Natural killer cell (primary cell): ENCODE data around the gene TPMT. TPM values are rescaled to one million over a fixed set of nuclear protein-coding genes. Genes with fewer than 3 reads are reported as not detected.

Experiments used
- ATAC-seq, 3 donors: fragments of 150-1000 bp in 2 of 3; fragments of 200-7000 bp in 1 of 3; cut with Tn5 transposase; 1 replicate in 1 of 3; 2 replicates in 2 of 3; pipeline ENCODE4 v1.10.0; 2021; ENCODE audit warnings: mild to moderate bottlenecking in 2 of 3, moderate library complexity in 2 of 3
- DNase-seq, 2 donors: peaks; one replicate each; pipeline versions ENCODE4 v3.0.0 to v3.0.0-alpha.2; 2013 to 2021; ENCODE audit warnings: mixed read lengths in 1 of 2
- H3K27ac ChIP-seq: one replicate; pipeline ENCODE4 v1.5.1; 2013; ENCODE audit warnings: mild to moderate bottlenecking, low read length
- H3K27me3 ChIP-seq: one replicate; pipeline ENCODE4 v1.6.1; 2013; ENCODE audit warnings: low read length; ENCODE audit not compliant: control insufficient read depth, insufficient read depth
- H3K36me3 ChIP-seq: one replicate; pipeline ENCODE4 v1.6.1; 2013; ENCODE audit warnings: low read length; ENCODE audit not compliant: control insufficient read depth, insufficient read depth
- H3K4me1 ChIP-seq: one replicate; pipeline ENCODE4 v1.6.1; 2013; ENCODE audit warnings: low read length; ENCODE audit not compliant: control insufficient read depth, insufficient read depth
- H3K4me3 ChIP-seq: one replicate; pipeline ENCODE4 v1.5.1; 2013; ENCODE audit warnings: low read length
- H3K9me3 ChIP-seq: one replicate; pipeline ENCODE4 v1.6.1; 2013; ENCODE audit warnings: low read length; ENCODE audit not compliant: control insufficient read depth, insufficient read depth
- H3K27ac Mint-ChIP-seq, 2 donors: one replicate each; pipeline ENCODE4 v1.8.0; 2022; ENCODE audit warnings: mild to moderate bottlenecking in 2 of 2, mixed read lengths in 2 of 2, moderate library complexity in 1 of 2
- H3K27me3 Mint-ChIP-seq, 2 donors: one replicate each; pipeline ENCODE4 v1.8.0; 2022; ENCODE audit warnings: low read depth in 2 of 2, mixed read lengths in 2 of 2
- H3K36me3 Mint-ChIP-seq: one replicate; pipeline ENCODE4 v1.8.0; 2022; ENCODE audit warnings: mixed read lengths
- H3K4me1 Mint-ChIP-seq, 2 donors: one replicate each; pipeline ENCODE4 v1.8.0; 2022; ENCODE audit warnings: mixed read lengths in 2 of 2
- H3K4me3 Mint-ChIP-seq: one replicate; pipeline ENCODE4 v1.8.0; 2022; ENCODE audit warnings: mild to moderate bottlenecking, moderate library complexity, mixed read lengths
- H3K9me3 Mint-ChIP-seq, 2 donors: one replicate each; pipeline ENCODE4 v1.8.0; 2022; ENCODE audit warnings: mixed read lengths in 2 of 2
- WGBS: methylation state at CpG from one replicate; pipeline ENCODE4 v1.1.7; 2013; ENCODE audit warnings: missing lambda C conversion rate; ENCODE audit not compliant: insufficient coverage; 5-methylcytosine and 5-hydroxymethylcytosine counted together
- intact Hi-C: fragments of 100-400 bp; cut with micrococcal nuclease; formaldehyde crosslinking; loops from one replicate; pipeline ENCODE4 v1.14.2; 2022
- total RNA-seq, 4 donors: library from RNA; stranded (reverse); fragments of 120-200 nt in 1 of 4; gene quantifications; one replicate each; pipeline versions ENCODE4 v1.2.3 to v1.2.4, GENCODE V29; 2013 to 2022
- TF ChIP-seq, protein P1 (sequence below): fragments of 200-600 bp; IDR thresholded peaks from one replicate; pipeline ENCODE4 v1.8.0; 2022; ENCODE audit warnings: antibody characterized with exemption

Gene TPMT
- total RNA-seq, result 10 to 100 TPM in 1 of 3 donors, 1 to 10 TPM in 2; 8.9 to 11.4 (median 9.6) TPM
- total RNA-seq (2013), result 12.0 TPM

DNA sequence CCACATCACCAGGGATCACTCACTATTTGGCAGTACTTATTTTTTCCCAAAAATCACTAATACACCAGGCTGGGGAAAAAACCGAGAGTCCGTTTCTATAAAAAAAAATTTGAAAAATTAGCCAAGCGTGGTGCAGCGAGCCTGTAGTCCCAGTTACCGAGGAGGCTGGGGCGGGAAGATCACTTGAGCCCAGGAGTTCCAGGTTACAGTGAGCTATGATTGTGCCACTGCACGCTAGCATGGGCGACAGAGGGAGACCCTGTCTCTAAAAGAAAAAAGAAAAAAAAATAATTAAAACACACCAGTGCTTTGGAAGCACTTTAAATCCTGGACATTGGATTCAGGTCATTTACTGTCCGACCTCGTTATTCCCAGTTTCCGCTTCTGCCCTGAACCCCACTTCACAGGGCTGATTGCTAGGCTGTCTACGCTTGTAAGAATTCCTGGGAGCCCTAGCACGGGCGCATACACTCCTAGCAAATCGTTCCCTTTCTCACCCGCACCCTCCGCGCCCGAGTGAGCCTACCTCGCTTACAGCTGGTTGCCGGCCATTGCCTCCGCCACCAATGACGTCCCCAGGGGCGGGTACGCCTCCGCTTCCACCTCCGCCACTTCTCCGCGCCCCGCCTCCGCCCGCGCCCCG lies at the start of gene TPMT:
Gene TPMT (minus strand): TSS at position 571 of the 643 bp plus-strand sequence. CDS start 5,950 bp downstream, outside the sequence.
- intact Hi-C loops, result loop anchor here (1.0 to 10.0 kb wide), 3 partner anchors 110 to 448 kb away; partner anchors contain the start of genes DEK, KIF13A and NUP153
- H3K27me3 ChIP-seq, result no peaks in the 10 kb centered on the region
- H3K4me1 ChIP-seq, result peaks cover 28% of the 10 kb centered on the region
- peak within 1 kb of the TSS; percentile 93 to 99 for H3K27ac Mint-ChIP-seq
- DNase-seq (no peak), ATAC-seq (no peak)
- H3K36me3 Mint-ChIP-seq, result peaks cover 3% of the 10 kb centered on the region
- peak within 1 kb of the TSS; percentile 97 for H3K4me3 Mint-ChIP-seq
- H3K27me3 Mint-ChIP-seq, result no peaks in the 10 kb centered on the region
- TF ChIP-seq, protein P1, sequence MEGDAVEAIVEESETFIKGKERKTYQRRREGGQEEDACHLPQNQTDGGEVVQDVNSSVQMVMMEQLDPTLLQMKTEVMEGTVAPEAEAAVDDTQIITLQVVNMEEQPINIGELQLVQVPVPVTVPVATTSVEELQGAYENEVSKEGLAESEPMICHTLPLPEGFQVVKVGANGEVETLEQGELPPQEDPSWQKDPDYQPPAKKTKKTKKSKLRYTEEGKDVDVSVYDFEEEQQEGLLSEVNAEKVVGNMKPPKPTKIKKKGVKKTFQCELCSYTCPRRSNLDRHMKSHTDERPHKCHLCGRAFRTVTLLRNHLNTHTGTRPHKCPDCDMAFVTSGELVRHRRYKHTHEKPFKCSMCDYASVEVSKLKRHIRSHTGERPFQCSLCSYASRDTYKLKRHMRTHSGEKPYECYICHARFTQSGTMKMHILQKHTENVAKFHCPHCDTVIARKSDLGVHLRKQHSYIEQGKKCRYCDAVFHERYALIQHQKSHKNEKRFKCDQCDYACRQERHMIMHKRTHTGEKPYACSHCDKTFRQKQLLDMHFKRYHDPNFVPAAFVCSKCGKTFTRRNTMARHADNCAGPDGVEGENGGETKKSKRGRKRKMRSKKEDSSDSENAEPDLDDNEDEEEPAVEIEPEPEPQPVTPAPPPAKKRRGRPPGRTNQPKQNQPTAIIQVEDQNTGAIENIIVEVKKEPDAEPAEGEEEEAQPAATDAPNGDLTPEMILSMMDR, result no peak
- H3K27ac ChIP-seq, result peak within 1 kb of the TSS; percentile 95
- no peaks in the 10 kb centered on the region for H3K9me3 Mint-ChIP-seq
- WGBS, result under 1% methylated on average over 34 of the region's 34 CpGs
- H3K4me1 Mint-ChIP-seq, result peaks cover 26 to 34% of the 10 kb centered on the region in 2 donors
- H3K9me3 ChIP-seq, result no peaks in the 10 kb centered on the region
- peak within 1 kb of the TSS; percentile 99 for H3K4me3 ChIP-seq
- H3K36me3 ChIP-seq, result no peaks in the 10 kb centered on the region

DNA sequence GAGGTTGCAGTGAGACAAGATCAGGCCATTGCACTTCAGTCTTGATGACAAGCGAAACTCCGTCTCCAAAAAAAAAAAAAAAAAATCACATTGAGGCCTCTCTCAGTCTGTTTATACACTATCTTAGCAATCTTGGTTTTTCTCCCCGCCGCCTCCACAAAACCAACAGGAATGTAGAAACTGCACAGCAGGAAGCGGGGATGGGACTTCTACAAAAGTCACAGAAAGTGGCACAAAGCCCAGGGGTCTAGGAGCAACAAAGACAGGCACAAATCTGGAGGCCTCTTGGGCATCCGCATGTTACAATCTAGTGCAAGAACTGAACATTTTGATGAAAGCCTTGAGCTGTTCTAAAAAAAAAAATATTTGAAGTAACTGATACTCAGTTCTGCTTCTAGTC lies 48.9 kb upstream of the TPMT start:
- Histone ChIP-seq H3K9me3 (no peaks in the 10 kb centered on the region), H3K4me1 (no peaks in the 10 kb centered on the region), H3K36me3 (peaks cover 29% of the 10 kb centered on the region), H3K27me3 (no peaks in the 10 kb centered on the region), H3K4me3 (no peak overlapping the region), H3K27ac (no peak overlapping the region)
- DNase-seq (no peak), ATAC-seq (no peak)
- whole genome bisulfite sequencing, result 94% methylated on average over 6 of the region's 6 CpGs
- H3K9me3 Mint-ChIP-seq, result no peaks in the 10 kb centered on the region
- no peak overlapping the region for H3K4me3 Mint-ChIP-seq
- peaks cover 22% of the 10 kb centered on the region for H3K36me3 Mint-ChIP-seq
- no peak overlapping the region for H3K27ac Mint-ChIP-seq
- intact Hi-C loops, result no loop called here
- H3K27me3 Mint-ChIP-seq, result no peaks in the 10 kb centered on the region
- TF ChIP-seq, protein P1, result no peak
- H3K4me1 Mint-ChIP-seq, result no peaks in the 10 kb centered on the region

DNA sequence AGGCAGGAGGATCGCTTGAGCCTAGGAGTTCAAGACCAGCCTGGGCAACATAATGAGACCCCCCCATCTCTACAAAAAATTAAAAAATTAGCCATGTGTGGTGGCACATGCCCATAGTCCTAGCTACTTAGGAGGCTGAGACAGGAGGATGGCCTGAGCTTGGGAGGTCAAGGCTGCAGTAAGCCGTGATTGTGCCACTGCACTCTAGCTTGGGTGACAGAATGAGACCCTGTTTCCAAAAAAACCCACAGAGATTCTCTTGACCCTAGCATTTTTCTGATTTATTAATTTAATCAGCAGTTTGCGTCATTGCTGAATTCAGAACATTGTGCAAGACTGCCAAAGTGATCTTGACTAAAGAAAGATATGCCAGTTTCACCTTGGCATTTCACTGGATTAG lies 37.1 kb upstream of the TPMT start:
- Histone ChIP-seq H3K4me3 (no peak overlapping the region), H3K27me3 (no peaks in the 10 kb centered on the region), H3K9me3 (no peaks in the 10 kb centered on the region), H3K4me1 (no peaks in the 10 kb centered on the region), H3K27ac (no peak overlapping the region), H3K36me3 (peaks cover 21% of the 10 kb centered on the region)
- no peaks in the 10 kb centered on the region for H3K9me3 Mint-ChIP-seq
- ATAC-seq, result no peak
- H3K4me3 Mint-ChIP-seq, result no peak overlapping the region
- TF ChIP-seq, protein P1, result no peak
- no peak overlapping the region for H3K27ac Mint-ChIP-seq
- intact Hi-C loops, result no loop called here
- H3K36me3 Mint-ChIP-seq, result no peaks in the 10 kb centered on the region
- no peak for DNase-seq
- H3K27me3 Mint-ChIP-seq, result no peaks in the 10 kb centered on the region
- no peaks in the 10 kb centered on the region for H3K4me1 Mint-ChIP-seq
- 100% methylated on average over 2 of the region's 3 CpGs for WGBS

DNA sequence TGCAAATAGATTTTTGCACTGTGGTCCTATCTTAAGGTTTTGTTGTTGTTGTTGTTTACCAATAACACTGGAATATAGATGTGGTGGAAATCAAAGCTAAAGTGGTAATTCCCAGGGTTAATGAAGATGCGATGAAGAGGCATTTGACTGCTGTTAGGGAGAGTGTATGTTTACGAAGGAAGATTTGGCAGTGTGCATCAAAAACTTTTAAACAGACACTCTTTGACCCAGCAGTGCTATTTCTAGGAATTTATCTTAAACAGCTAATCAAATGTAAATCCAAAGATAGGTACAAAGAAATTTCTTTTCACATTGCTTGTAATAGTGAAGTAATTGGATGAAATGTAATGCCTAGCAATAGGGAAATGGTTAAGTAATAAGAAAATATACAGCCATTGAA lies 34.3 kb upstream of the TPMT start:
- H3K4me1 ChIP-seq, result no peaks in the 10 kb centered on the region
- intact Hi-C loops, result no loop called here
- Mint-ChIP-seq H3K4me3 (no peak overlapping the region), H3K27me3 (no peaks in the 10 kb centered on the region), H3K36me3 (no peaks in the 10 kb centered on the region), H3K4me1 (no peaks in the 10 kb centered on the region), H3K9me3 (no peaks in the 10 kb centered on the region), H3K27ac (no peak overlapping the region)
- no peak overlapping the region for H3K4me3 ChIP-seq
- no peaks in the 10 kb centered on the region for H3K27me3 ChIP-seq
- no peak overlapping the region for H3K27ac ChIP-seq
- 100% methylated on average over 1 of the region's 2 CpGs for WGBS
- H3K36me3 ChIP-seq, result peaks cover 17% of the 10 kb centered on the region
- ATAC-seq, result no peak
- TF ChIP-seq, protein P1, result no peak
- DNase-seq, result no peak
- H3K9me3 ChIP-seq, result no peaks in the 10 kb centered on the region
